ENCODE results near the gene TRAPPC6A.

DNA sequence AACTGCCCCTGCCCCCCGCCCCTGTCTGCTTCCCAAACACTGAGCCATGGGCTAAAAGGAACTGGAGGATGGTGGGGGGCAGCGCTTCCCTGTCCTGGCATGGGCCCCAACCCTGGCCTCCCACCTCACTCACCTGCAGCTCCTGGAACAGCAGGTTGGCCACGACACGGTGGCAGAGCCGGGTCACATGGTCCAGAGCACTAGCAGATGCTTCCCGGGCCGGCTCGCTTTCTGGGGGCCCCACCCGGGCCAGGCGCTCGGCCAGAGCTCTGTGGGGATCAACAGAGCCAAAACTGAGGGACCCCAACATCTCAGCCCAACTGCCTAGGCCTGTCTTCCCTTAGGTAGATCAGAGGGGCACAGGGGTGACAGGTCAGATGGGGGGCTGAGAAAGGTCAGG, 46.6 kb upstream of the TRAPPC6A start:
- TF ChIP-seq, protein P1, sequence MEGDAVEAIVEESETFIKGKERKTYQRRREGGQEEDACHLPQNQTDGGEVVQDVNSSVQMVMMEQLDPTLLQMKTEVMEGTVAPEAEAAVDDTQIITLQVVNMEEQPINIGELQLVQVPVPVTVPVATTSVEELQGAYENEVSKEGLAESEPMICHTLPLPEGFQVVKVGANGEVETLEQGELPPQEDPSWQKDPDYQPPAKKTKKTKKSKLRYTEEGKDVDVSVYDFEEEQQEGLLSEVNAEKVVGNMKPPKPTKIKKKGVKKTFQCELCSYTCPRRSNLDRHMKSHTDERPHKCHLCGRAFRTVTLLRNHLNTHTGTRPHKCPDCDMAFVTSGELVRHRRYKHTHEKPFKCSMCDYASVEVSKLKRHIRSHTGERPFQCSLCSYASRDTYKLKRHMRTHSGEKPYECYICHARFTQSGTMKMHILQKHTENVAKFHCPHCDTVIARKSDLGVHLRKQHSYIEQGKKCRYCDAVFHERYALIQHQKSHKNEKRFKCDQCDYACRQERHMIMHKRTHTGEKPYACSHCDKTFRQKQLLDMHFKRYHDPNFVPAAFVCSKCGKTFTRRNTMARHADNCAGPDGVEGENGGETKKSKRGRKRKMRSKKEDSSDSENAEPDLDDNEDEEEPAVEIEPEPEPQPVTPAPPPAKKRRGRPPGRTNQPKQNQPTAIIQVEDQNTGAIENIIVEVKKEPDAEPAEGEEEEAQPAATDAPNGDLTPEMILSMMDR (IDR thresholded peaks at IDR 0.05; ENCODE audit: insufficient read depth, low read depth, low read length), result no peak
- TF ChIP-seq EZH2 (IDR thresholded peaks at IDR 0.05; ENCODE audit: insufficient read depth, low read length), result no peak
